SW480 (cell line): ENCODE results near the gene ZNF391.
"Not testable (repeated sequence)": the region's sequence is repeated elsewhere in the genome, so short reads cannot be mapped to it uniquely, and the experiment has no call there.

Experiments used
- DNase-seq: peaks from one replicate; pipeline ENCODE4 v3.0.0-alpha.2; 2016; ENCODE audit warnings: low spot score

ZNF391 gene

GRCh38 chr6:27422651-27423332 is 34.2 kb downstream of the ZNF391 start:
- DNase-seq: no peak

GRCh38 chr6:27424851-27425250 is 36.3 kb downstream of the ZNF391 start:
- DNase-seq: not testable (repeated sequence)

DNA sequence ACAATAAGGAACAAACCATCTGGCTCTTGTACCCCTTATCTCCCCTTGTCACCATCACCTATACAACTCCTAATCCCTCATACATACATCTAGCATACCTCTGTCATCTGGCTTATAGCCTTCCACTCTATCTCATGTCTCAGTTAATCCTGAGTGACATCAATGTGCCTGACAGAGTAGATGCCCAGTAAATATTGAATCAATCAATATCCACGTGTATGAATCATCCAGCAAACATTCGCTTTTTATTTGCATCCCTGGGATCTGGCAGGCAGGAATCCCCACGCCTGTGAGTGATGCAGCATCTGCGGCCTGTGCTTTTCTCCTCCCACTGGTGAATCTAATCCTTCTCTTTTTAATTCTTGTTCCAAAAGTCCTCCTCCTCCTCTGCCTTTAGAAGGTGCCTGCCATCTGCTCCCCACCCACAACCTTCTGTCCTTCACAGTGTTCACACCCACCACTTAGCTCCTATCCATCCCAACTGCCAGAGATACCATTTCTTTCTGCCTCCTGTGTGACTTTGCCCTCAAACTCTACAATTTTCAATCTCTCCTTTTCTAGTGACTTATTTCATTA is 37.6 kb downstream of the ZNF391 start:
- DNase-seq: no peak

DNA sequence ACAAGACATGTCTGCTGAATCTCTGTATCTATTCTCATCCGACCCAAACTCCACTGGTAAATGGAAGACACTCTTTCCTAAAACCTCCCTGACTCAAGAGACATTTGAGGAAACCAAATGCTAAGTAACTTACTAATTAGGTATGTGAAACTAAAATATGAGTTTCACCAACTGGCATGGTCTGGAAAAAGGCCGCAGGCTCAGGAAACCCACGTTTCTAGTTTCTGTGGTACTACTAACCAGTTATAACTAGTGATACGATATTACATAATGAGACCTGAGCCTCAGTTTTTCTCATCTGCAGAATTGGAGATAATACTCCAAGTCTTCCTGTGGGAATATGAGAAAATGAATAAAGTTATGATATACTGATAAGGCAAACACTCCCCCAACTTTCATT is 39.9 kb downstream of the ZNF391 start:
- no peak for DNase-seq

DNA sequence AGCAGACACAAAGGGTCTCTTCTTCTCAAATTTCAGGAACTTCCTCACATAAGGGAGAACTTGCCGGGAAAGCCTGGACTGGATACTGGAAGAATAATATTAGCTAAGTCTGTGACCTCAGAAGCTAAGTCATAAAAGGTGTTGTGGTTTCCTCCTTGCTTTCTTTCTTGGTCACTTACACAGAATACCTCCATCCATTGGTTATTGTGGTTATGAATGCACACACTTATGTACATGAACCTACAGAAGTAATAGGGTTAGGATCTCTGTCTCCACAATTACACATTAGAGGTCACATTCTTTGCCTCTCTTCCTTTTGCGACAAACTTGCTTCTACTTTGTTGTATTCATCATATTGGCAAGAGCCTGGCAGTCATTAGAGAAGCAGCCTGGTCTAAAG is 40.4 kb downstream of the ZNF391 start:
- DNase-seq: no peak

DNA sequence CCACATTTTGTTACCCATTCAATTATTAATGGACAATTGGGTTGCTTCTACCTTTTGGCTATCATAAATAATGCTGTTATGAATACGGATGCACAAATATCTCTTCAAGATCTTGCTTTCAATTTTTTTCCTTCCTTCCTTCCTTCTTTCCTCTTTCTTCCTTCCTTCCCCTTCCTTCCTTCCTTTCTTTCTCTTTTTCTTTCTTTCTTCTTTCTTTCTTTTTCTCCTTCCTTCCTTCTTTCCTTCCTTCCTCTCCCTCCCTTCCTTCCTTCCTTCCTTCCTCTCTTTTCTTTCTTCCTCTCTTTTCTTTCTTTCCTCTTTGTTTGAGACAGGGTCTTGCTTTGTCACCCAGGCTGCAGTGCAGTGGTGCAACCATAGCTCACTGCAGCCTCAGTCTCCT is 45.2 kb downstream of the ZNF391 start:
- DNase-seq: no peak

DNA sequence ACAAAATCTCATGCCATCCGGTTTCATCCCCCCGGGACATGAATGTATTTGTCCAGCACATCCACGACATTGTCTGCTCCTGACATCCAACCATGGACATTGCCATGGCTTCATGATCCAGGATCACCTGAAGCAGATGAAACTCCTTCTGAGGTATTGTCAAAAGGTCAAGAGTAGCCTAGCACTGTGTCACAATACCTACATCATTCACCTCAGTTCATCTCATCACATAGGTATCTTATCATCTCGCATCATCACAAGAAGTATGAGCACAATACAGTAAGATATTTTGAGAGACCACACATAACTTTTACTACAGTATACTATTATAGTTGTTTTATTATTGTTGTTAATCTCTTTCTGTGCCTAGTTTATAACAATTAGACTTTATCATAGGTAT is 50.8 kb downstream of the ZNF391 start:
- no peak for DNase-seq

DNA sequence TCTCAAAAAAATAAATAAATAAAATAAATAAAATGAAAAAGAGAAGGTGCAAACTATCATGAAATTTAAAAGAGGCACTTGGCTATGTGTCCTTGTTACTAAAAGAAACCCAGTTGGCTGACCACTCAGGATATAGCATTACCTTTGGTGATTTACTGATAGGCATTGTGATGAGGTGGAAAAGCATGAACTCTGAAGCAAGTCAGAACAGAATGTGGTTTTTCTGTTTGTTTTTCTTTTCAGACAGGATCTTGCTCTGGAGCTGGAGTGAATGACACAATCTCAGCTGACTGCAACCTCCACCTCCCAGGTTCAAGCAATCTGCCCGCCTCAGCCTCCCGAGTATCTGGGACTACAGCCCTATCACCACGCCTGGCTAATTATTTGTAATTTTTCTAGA is 52.4 kb downstream of the ZNF391 start:
- DNase-seq: no peak

DNA sequence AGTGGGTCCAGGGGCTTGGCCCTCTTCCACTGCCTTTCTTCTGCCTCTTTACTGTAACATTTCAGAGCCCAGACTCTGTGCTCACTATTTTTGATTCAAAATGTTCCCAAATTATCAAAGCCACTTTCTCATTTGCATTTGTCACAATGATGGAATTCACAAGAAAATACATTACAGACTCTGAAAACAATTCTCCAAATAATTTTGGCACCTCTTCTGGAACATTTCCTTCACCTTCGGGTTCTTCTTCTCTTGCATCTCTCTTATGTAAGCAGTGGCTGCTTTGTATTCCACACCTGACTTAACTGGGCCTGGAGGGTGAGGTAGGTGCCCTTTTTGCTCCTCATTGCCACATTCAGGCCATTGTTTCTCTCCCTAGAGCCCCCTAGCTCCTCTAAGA is 54.4 kb downstream of the ZNF391 start:
- DNase-seq: no peak

DNA sequence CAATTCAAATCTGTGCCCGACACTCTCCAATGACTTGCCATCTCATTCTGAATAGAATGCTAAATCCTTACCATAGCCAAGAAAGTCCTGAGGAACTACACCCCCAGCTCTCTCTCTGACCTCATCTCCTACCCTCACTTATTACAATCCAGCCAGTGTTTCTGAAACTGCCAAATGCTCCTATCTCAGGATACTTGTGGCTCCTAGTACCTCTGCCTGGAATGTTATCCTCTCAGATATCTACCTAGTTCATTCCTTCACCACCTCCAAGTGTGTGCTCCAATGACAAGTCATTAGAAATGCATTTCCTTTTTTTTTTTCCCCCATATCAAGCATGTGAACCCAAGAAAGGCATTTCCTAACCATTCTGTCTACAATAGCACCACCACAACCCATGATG is 59.9 kb downstream of the ZNF391 start:
- no peak for DNase-seq

DNA sequence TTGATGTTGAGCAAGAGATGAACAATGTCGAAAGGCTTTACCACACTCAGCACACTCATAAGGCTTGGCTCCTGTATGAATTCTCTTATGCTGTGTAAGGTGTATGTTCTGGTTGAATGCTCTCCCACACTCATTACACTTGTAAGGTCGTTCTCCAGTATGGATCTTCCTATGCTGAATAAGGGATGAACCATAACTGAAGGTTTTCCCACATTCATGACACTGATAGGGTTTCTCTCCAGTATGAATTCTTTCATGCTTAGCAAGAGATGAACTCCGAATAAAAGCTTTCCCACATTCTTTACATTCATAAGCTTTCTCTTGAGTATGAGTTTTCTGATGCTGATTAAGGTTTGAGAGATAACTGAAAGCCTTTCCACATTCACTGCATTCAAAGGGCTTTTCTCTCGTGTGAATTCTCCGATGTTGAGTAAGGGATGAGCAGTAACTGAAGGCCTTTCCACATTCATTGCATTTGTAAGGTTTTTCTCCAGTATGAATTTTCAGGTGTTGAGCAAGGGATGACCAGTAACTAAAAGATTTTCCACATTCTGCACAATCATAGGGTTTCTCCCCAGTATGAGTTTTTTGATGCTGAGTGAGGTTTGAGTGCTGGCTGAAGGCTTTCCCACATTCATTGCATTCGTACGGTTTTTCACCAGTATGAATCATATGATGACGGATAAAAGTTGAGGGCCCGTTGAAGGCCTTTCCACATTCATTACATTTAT is 63.3 kb downstream of the ZNF391 start:
- DNase-seq: no peak

DNA sequence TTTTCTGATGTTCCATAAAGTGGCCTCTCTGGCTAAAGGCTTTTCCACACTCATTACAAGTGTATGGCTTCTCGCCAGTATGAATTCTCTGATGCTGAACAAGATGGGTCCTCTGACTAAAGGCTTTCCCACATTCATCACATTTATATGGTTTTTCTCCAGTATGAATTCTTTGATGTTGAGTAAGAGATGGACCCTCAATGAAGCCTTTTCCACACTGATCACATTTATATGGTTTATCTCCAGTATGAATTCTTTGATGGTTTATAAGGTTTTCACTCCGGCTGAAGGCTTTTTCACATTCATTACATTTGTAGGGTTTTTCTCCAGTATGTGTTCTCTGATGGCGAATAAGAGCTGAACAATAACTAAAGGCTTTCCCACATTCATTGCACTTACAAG is 63.9 kb downstream of the ZNF391 start:
- DNase-seq: no peak
